ENCODE results near the gene U2SURP. TPM values are rescaled to one million over a fixed set of nuclear protein-coding genes. Genes with fewer than 3 reads are reported as not detected.

The U2SURP gene
- total RNA-seq = 25.6 TPM

DNA sequence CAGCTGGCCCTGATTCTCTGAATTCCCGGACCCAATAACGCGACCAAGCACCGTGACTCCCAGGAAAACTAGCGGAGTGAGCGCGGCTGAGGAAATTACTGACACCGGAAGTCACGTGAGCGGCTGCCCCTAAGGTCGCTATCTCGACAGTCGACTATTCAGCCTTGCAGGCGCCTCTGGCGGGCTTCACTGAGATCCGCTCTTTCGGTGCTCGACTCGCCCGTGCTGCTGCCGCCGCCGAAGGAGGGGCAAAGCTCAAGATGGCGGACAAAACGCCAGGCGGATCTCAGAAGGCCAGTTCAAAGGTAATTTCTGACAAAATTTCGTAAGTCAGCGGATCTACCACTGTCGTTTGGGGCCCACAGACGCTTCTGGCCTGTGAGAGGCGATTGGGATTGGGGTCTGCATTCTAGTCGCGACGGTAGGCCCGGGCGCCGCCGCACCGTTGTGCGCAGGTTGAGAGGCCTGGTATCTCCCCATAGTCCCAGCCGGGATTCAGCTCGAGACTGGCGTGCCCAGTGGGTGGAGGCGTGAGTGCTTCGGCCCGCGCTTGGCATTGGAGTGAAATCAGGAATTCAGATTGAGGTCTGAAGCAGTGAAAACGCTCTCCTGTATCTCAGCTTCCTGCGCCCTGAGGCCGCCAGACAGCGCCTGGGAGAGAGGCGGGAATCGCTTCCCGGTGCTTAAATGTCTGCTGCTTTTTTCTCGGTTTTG is at the start of gene U2SURP:
Gene U2SURP (plus strand): TSS at position 202 of the 714 bp plus-strand sequence. CDS start 59 bp downstream, at position 261.
- DNase-seq (ENCODE audit: low spot score) (peak; percentile 97), ATAC-seq (peak; percentile 96)

DNA sequence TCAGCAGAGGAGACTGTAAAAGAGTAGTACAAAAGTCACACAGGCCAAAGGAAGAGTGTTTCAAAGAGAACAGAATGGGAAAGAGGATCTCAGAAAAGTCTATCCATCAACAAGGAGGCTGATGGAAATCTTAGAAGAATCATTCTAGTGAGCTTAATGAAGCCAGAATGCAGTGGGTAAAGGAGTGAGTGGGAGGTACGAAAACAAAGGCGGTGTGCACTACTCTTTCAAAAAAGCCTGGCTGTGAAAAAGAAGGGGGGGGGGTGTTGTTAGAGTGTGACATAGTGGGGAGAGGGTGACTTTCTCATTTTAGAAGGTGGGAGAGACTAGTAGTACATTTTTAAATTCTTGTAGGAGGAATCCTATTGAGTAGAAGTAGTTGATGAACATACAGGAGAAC is 49.6 kb upstream of the U2SURP start:
- ATAC-seq = no peak
- DNase-seq (ENCODE audit: low spot score) = no peak

DNA sequence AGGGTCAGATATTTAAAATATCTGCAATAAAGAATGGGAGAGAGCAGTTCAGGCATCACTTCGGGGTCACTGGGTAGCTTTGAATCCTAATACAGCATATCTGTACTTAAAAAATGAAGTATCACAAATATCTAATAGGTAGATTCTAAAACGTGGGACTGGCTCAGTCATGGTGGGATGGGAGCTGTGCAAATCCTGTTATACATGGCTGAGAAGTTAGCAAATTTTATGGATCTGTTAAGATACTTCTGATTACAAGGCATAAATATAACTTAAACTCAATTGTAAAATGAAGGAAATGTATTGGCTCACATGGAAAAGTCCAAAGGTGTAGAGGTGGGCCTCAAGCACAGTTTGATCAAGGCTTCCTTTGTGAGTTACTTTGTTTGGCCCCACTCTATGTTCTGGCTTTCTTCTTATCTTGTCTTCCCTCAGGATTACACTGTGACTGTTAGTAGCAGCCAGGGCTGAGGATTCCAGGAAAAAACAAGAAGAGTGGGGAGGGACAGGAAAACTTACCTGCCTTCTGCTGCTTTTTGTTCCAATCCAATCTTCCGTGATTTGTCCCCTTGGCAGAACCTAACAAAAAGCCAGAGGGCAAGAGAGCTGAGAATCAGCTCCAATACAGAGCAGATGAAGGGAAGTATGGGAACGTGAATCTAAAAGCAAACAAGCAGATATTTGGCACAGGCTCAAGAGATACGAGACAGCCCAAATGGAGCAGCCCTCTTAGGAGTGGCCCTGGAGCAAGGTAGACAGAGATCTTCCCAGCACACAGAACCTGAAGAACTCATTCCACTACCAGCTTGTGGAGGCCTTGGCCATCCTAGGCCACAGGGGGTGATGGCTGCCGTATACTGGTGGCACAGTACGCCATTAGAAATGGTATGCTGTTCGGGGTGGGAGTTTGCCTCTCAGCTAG is 48.8 kb upstream of the U2SURP start:
- peak; percentile 73 for ATAC-seq
- no peak for DNase-seq (ENCODE audit: low spot score)

DNA sequence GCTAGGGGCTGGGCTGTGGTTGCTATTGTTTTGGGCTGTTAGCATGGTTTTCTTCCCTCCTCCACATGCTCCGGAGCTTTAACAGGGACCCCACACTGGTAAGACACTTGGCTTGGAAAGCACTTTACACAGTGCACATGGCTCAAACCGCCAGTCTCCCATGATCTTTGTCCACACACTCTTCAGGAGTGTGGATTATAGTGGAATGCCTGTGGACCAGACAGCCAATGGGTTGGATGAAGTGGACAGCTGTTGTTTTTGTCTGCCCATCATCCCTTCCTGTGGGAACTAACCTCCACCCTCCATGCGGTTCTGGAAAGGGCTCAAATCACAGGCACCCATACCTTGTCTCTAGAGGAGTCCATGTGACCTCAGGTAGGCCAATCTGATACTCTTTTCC is 47.9 kb upstream of the U2SURP start:
- ATAC-seq (peak; percentile 35), DNase-seq (ENCODE audit: low spot score) (no peak)

DNA sequence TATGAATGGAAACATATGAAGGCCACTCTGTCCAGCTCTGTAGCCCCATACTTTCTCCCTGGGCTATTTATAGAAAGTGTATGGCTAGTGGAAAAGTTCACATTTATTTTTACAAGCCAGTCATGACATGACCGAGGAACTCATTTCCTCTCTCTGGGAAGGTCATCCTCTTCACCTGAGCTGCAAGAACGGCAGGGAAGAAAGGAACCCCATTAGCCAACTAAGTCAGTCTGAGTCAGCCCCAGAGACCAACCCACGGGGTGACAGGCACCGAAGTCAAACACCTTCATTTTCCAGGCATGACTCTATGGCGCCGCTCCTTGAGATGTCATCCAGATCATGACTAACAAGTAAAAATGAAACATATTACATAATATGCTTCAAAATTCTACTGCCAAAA is 42.7 kb upstream of the U2SURP start:
- ATAC-seq (no peak), DNase-seq (ENCODE audit: low spot score) (no peak)

DNA sequence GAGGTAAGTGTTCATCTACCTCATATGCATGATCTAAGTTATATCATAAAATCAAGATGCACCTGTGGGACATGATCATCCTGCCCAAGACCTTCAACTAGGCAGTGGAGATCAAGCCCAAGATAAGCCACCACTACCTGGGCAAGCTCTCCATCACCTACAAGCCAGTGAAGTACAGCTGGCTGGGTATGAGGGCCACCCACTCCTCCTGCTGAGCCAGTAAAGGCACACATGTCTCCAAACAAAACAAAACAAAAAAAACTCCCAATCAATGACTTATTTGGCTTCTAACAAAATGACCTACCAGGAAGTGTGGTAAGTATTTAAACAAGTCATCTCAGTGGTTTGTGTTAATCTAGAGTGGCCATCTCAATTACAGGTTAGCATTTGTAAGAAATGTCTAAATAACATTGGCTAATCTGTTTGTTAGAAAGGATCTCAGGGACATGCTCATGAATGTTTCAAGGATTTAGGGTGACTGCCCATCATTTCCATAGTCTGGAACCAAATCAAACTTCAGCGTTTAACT is 41.0 kb upstream of the U2SURP start:
- DNase-seq (ENCODE audit: low spot score) = no peak
- ATAC-seq = no peak

DNA sequence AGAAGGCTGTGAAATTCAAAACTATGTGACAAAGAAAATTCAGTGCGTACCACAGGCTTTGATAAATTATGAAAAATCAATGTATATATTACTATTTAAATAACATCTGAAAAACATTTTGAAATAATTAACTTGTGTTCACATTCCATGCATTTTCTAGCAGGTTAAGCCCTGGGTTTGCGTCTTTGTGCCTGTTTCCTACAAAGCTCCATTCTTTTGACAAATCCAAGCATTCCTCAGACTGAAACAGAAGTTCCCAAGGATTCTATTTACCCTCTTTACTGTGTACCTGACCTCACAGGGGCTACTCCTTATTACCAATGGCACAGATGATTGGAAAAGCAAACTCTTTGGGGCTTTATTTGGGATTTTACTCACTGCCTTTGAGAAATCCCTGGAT is 39.8 kb upstream of the U2SURP start:
- ATAC-seq (no peak), DNase-seq (ENCODE audit: low spot score) (no peak)

DNA sequence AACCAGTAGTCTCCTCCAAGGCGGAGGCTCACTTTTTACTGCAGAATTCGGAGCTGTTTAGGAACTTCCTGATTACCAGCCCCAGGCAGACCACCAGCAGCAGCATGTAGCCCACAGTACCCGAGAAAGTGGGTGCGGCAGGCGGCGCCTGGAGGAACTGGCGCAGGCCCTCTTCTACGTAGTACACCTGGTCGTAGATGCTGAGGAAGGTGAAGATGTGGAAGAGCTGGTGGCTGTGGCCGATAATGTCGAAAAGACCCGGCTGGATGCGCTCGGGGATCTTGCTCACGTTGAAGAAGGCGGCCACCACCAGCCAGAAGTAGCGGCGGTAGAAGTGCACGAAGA is 39.2 kb upstream of the U2SURP start:
- no peak for DNase-seq (ENCODE audit: low spot score)
- no peak for ATAC-seq

DNA sequence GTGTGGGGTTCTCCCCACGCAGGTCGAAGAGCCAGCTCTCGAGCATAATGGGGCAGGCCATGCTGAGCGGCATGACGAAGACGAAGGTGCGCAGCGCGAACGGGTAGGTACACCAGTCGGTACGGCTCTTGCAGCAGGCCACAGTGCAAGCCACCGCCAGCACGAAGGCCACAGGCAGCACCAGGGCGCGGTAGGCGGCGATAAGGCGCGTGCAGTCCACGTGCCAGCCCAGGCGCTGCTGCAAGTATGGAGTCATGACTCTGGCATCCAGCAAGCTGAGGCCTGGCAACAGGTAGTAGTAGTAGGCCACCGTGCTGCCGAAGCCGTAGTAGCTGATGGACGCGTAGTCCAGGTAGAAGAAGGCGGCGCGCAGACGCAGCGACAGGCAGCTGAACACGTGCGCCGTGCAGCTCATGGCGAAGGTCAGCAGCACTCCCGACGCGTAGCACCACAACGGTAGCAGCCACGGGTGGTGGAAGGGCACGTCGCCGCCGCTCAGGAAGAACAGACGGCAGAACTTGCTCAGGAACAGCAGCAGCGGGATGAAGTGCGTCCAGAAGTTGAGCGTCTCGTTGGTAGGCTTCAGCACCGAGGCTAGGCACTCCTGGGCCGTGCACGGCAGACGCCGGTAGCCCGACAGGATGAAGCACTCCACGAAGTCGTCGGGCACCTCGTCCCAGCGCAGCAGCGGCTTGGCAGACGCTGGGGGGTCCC is 38.7 kb upstream of the U2SURP start:
- DNase-seq (ENCODE audit: low spot score) = peak; percentile 77
- ATAC-seq = peak; percentile 64

DNA sequence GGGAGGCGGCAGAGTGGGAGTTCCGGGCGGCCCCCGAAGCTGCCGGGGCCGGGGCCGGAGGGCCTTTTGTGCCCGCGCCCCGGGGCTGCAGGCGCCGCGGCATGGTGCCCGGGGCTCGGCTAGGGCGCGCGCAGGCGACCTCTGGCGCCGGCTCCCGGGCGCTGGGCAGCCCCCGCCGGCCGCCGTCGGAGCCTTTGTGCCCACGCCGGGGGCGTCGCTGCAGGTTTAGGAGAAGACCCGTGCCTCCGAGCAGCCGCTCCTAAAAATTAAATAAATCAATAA is 38.2 kb upstream of the U2SURP start:
- DNase-seq (ENCODE audit: low spot score) (no peak), ATAC-seq (peak; percentile 70)

DNA sequence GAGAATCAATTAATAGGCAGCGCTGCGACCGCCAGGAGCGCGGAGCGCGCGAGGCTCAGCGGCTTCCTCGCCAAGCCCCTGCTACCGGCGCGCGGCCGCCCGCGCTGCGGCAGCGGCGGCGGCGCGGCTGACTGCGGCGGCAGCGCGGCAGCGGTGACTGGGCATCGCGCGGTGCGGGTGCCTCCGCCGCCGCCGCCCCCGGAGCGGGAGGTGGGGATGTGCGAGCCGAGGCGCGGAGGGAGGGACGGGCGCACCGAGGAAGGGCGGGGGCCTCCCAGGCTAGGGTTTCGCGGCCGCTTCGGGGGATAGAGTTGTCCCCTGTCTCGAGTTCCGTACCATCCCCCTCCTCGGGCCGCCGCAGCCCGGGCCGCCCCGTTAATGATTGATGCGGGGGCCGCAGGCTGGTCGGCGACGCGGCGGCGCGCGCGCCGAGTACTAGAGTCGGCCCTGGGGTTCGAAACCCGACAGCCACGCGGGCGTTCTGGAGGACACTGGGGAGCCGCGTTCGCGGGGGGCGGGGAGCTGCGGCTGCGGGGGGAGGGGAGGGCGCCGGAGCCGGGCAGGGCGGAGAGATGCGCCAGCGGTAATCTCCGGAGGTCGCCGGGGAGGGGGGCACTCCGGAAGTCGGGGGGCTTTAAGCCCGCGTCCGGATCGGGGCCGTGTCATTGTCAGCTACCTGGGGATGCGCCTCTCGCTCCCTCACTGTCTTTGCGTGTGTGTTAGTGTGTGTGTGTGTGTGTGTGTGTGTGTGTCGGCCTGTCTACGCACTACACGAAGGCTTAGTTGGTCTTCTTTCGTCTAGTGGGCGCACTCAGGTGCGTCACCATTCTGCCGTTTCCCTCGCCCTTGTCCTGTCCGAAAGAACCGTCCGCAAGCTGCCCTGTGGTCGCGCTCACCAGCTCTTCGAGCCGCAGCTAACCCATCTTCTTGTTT is 37.6 kb upstream of the U2SURP start, which contains the start of gene PAQR9:
Gene PAQR9 (minus strand): TSS at position 159 of the 933 bp plus-strand sequence. CDS start 338 bp downstream, outside the sequence.
- ATAC-seq = peak; percentile 71

DNA sequence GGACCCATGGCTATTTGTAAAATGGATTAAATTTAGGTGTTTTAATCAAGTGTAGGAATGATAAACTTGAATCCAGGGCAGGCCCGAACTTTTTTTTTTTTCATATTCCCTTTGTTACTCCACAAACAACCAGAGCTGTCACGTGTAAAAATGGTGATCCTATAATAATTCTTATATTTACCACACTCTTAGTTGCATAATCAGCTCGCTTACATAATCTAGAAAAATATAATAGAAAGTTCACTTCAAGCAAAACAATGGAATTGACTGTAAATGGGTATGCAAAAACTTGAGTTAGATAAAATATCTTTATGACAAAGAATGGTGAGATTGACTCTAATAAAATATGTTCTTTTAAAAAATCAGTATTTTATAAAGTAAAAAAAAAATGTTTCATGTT is 35.8 kb upstream of the U2SURP start:
- no peak for DNase-seq (ENCODE audit: low spot score)
- no peak for ATAC-seq

More for the DNA sequence above, 37.6 kb upstream of the U2SURP start, which contains the start of gene PAQR9:
- peak; percentile 78 for DNase-seq (ENCODE audit: low spot score)

DNA sequence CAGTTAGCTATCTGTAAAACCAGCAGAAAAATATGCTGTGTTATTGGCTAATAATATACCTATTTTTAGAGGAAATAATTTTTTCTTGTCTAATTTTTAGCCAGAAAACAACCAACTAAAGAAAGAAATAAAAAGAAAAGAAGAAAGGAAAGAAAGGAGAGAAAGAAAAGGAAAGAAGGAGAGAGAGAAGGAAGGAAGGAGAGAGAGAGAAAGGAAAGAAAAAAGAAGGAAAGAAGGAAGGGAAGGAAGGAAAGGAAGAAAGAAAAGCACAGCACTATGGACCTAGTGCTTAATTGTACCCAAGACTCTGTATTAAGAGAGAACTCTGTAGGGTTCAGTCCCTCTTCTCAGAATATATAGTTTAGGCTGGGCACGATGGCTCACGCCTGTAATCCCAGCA is 34.6 kb upstream of the U2SURP start:
- ATAC-seq (no peak), DNase-seq (ENCODE audit: low spot score) (no peak)

DNA sequence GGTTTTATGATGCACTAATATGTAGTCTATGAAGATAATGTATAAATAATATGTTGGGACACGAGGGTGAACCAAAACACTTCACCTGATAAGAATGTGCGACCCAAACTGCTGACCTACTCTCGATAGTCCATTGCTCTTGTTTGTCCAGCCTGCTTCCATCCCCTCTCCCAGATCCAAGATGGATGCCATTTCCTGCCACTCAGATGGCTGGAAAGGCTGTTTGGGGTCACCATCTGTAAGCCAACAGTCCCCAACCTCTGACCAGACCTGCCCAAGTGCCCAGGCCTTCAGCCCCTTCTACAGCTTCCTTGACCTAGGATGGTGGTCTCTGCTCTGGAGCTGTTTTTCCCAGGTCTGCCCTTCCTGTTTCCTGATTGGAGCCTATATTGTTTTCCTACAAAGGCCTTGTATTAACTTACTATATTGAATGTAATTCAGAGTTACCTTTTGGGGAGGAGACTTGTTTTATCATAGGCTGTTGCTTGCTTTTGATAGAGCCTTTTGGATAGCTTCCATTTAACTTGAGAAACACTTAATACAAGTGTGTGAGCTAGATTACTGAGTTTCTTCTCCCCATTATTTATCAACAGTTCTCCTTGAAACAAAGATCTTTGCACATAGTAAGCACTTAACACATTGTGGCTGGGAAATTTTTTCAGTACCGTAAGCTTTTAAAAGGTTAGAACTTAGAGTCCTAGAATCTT is 32.9 kb upstream of the U2SURP start:
- no peak for ATAC-seq

DNA sequence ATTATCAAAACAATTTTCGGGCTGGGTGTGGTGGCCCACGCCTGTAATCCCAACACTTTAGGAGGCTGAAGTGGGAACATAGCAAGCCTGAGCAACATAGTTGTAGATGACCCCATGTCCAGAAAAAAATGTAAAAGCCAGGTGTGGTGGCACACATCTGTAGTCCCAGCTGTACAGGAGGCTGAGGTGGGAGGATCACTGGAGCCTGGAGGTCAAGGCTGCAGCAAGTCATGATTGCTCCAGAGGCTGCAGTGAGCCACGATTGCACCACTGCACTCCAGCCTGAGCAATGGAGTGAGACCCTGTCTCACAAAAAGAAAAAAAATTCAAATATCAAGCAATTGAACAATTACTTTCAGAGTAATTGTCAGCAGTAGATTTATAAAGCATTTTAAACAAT is 29.9 kb upstream of the U2SURP start:
- DNase-seq (ENCODE audit: low spot score) (no peak), ATAC-seq (no peak)

More for the DNA sequence above, 32.9 kb upstream of the U2SURP start:
- DNase-seq (ENCODE audit: low spot score) = no peak

DNA sequence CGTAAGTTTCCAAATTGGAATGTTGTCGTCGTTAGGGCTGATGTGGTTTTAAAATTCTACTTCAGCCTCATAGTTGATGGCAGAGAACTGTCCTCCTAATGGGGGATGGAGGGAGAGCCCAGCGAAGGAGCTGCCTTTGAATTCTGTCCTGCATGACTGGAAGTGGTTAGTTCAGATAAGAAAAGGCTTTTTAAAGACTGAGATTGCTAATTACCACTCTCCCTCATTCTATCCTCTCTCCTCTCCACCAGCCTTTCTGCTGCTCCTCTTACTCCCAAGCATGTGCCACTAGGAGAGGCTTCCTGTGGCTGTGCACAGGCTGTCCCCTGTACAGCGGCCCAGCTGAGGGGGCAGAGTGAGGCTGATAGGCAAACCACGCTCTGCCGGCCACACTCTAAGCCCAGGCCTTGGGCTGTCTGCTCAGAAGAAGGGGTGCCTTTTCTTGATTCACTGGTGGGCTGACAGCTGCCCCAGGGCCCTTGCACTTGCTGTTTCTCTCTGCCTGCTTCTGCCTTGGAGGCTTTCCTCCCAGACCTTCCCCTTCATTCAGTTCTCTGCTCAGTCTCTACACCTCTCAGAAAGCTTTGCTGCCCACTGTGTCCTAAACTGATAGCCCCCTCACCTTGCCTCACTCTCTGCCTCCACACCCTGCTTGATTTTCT is 29.1 kb upstream of the U2SURP start:
- ATAC-seq (no peak), DNase-seq (ENCODE audit: low spot score) (no peak)

DNA sequence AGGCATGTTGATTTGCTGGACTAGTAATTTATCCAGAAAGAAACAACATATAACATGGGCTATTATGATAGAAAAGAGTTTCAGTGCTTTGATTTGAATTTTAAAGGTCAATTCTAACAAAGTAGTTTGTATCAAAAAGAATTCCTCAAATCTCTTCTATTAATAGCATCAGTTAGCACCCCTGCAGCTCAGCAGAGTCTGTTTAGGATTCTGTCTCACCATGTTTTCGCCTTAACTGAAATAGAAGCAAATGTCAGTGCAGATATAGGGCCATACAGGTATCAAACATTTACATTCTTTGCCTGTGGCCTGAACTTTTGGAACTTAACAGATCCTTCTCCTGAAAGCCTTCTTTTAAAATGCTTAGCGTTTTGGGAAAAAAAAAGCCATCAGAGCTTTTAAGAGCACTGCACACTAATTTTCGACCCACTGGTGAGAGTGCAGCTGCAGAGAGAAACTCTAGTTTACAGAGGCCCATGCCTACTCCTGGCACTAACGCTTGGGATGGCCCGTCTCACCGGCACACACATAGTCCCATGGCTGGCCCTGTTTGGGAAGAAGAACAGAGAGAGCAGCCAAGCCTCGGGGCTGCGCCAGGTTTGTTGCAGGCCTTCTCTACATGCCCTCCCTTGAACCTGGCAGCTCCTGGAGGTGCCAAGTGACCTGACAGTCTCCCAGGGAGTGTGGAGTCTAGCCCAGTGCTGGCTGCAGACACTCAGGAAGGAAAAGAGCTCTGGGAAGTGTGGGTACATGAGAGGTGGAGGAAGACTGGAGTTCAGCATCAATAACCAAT is 28.0 kb upstream of the U2SURP start:
- DNase-seq (ENCODE audit: low spot score) = peak; percentile 95
- peak; percentile 97 for ATAC-seq

DNA sequence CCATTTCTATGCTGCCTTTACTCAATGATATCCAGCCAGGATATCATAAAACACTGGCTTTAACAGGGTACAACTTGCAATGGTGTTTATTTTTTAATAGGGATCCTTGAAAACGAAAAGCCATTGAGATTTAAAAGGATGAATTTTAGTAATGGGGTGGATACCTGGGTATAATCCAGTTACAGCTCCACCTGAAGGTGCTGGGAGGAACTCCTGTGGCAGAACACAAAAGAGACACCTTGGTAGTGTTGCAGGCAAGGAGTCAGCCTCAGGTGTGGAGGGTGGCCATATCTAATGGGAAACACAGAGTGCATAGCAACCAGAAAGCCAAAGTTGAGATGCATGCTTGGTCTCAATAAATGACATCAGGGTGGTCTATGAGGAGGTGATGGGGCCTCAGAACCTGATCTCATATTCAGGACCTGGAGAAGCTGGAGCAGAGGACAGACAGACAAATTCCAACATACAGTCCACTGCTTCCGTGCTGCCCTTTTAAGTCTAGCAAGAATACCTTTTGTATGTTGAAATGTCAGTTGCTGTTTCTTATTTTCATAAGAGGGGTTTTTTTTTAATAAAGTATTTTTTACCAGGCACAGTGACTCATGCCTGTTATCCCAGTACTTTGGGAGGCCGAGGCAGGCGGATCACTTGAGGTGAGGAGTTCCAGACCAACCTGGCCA is 25.9 kb upstream of the U2SURP start:
- DNase-seq (ENCODE audit: low spot score) (no peak), ATAC-seq (no peak)

Measured in left lobe of liver (tissue), 2 donors.